Activated naive CD8-positive, alpha-beta T cell treated with anti-CD3 and anti-CD28 coated beads for 36 hours (primary cell): ENCODE results near the gene ICE1. TPM values are rescaled to one million over a fixed set of nuclear protein-coding genes. Genes with fewer than 3 reads are reported as not detected.
"Not testable (repeated sequence)": the region's sequence is repeated elsewhere in the genome, so short reads cannot be mapped to it uniquely, and the experiment has no call there.

Source experiments
- DNase-seq: peaks from one replicate; pipeline ENCODE4 v3.0.0; 2021
- H3K27ac Mint-ChIP-seq: one replicate; pipeline ENCODE4 v1.8.0; 2022; ENCODE audit warnings: mild to moderate bottlenecking, moderate library complexity, mixed read lengths
- H3K27me3 Mint-ChIP-seq: one replicate; pipeline ENCODE4 v1.8.0; 2022; ENCODE audit warnings: mild to moderate bottlenecking, mixed read lengths
- H3K36me3 Mint-ChIP-seq: one replicate; pipeline ENCODE4 v1.8.0; 2021; ENCODE audit warnings: mild to moderate bottlenecking, mixed read lengths
- H3K4me1 Mint-ChIP-seq: one replicate; pipeline ENCODE4 v1.8.0; 2021; ENCODE audit warnings: mixed read lengths
- H3K4me3 Mint-ChIP-seq: one replicate; pipeline ENCODE4 v1.8.0; 2022; ENCODE audit warnings: mild to moderate bottlenecking, moderate library complexity, mixed read lengths
- H3K9me3 Mint-ChIP-seq: one replicate; pipeline ENCODE4 v1.8.0; 2022; ENCODE audit warnings: mixed read lengths
- total RNA-seq, 2 experiments: library from RNA; stranded (reverse); gene quantifications; one replicate each; pipeline ENCODE4 v1.2.3, GENCODE V29; 2021

The ICE1 gene
- total RNA-seq, 2 experiments from 2014 or later = 35.9 to 37.7 TPM

- H3K4me3 Mint-ChIP-seq = no peak overlapping the region
- DNase-seq = no peak
- H3K27me3 Mint-ChIP-seq = peaks cover 13% of the 10 kb centered on the region
- no peak overlapping the region for H3K27ac Mint-ChIP-seq
- H3K4me1 Mint-ChIP-seq = no peaks in the 10 kb centered on the region
- H3K36me3 Mint-ChIP-seq = no peaks in the 10 kb centered on the region
- H3K9me3 Mint-ChIP-seq = no peaks in the 10 kb centered on the region
Measured at GRCh38 chr5:5512543-5512942, 90.1 kb downstream of the ICE1 start.

GRCh38 chr5:5520622-5521021 is 98.1 kb downstream of the ICE1 start:
- Mint-ChIP-seq H3K4me1 (peaks cover 35% of the 10 kb centered on the region), H3K27ac (peak overlapping the region; percentile 3), H3K36me3 (peaks cover 30% of the 10 kb centered on the region), H3K9me3 (peaks cover 22% of the 10 kb centered on the region), H3K27me3 (peaks cover 13% of the 10 kb centered on the region)
- not testable (repeated sequence) for H3K4me3 Mint-ChIP-seq, DNase-seq

- H3K4me3 Mint-ChIP-seq = no peak overlapping the region
- H3K27me3 Mint-ChIP-seq = peaks cover 13% of the 10 kb centered on the region
- H3K4me1 Mint-ChIP-seq = peaks cover 35% of the 10 kb centered on the region
- no peak for DNase-seq
- H3K36me3 Mint-ChIP-seq = peaks cover 34% of the 10 kb centered on the region
- peaks cover 26% of the 10 kb centered on the region for H3K9me3 Mint-ChIP-seq
- H3K27ac Mint-ChIP-seq = peak overlapping the region; percentile 3
Measured at GRCh38 chr5:5521029-5521428, 98.6 kb downstream of the ICE1 start.

- peaks cover 37% of the 10 kb centered on the region for H3K36me3 Mint-ChIP-seq
- no peak overlapping the region for H3K4me3 Mint-ChIP-seq
- no peak for DNase-seq
- no peak overlapping the region for H3K27ac Mint-ChIP-seq
- H3K4me1 Mint-ChIP-seq = peaks cover 35% of the 10 kb centered on the region
- H3K9me3 Mint-ChIP-seq = peaks cover 28% of the 10 kb centered on the region
- H3K27me3 Mint-ChIP-seq = peaks cover 13% of the 10 kb centered on the region
Measured at GRCh38 chr5:5521478-5521877, 99.0 kb downstream of the ICE1 start.

- Mint-ChIP-seq H3K27ac (peak overlapping the region; percentile 73), H3K27me3 (peaks cover 5% of the 10 kb centered on the region), H3K9me3 (peaks cover 29% of the 10 kb centered on the region), H3K36me3 (peaks cover 38% of the 10 kb centered on the region), H3K4me1 (peaks cover 35% of the 10 kb centered on the region), H3K4me3 (no peak overlapping the region)
- no peak for DNase-seq
Measured at GRCh38 chr5:5522336-5522735, 99.9 kb downstream of the ICE1 start.

GRCh38 chr5:5523066-5523505 is 100.6 kb downstream of the ICE1 start:
- Mint-ChIP-seq H3K4me3 (no peak overlapping the region), H3K9me3 (peaks cover 31% of the 10 kb centered on the region), H3K36me3 (peaks cover 39% of the 10 kb centered on the region), H3K27me3 (peaks cover 5% of the 10 kb centered on the region), H3K27ac (peak overlapping the region; percentile 82), H3K4me1 (peaks cover 35% of the 10 kb centered on the region)
- peak; percentile 21 for DNase-seq

GRCh38 chr5:5524327-5524726 is 101.8 kb downstream of the ICE1 start:
- Mint-ChIP-seq H3K4me1 (peaks cover 35% of the 10 kb centered on the region), H3K27me3 (no peaks in the 10 kb centered on the region), H3K27ac (peak overlapping the region; percentile 82), H3K4me3 (no peak overlapping the region), H3K36me3 (peaks cover 39% of the 10 kb centered on the region), H3K9me3 (peaks cover 34% of the 10 kb centered on the region)
- DNase-seq = no peak

GRCh38 chr5:5531371-5531770 is 108.9 kb downstream of the ICE1 start:
- Mint-ChIP-seq H3K27ac (no peak overlapping the region), H3K4me1 (no peaks in the 10 kb centered on the region), H3K9me3 (peaks cover 6% of the 10 kb centered on the region), H3K4me3 (no peak overlapping the region), H3K36me3 (peaks cover 2% of the 10 kb centered on the region), H3K27me3 (peaks cover 14% of the 10 kb centered on the region)
- DNase-seq = no peak

- H3K27me3 Mint-ChIP-seq = peaks cover 19% of the 10 kb centered on the region
Measured at GRCh38 chr5:5532306-5533076, 110.0 kb downstream of the ICE1 start.

GRCh38 chr5:5533927-5534326 is 111.5 kb downstream of the ICE1 start:
- Mint-ChIP-seq H3K27me3 (peaks cover 19% of the 10 kb centered on the region), H3K36me3 (no peaks in the 10 kb centered on the region), H3K27ac (no peak overlapping the region), H3K4me1 (no peaks in the 10 kb centered on the region), H3K9me3 (peaks cover 2% of the 10 kb centered on the region), H3K4me3 (no peak overlapping the region)
- no peak for DNase-seq

More at GRCh38 chr5:5532306-5533076, 110.0 kb downstream of the ICE1 start:
- Mint-ChIP-seq H3K4me1 (no peaks in the 10 kb centered on the region), H3K4me3 (no peak overlapping the region), H3K27ac (no peak overlapping the region), H3K9me3 (peaks cover 4% of the 10 kb centered on the region), H3K36me3 (no peaks in the 10 kb centered on the region)
- DNase-seq = no peak

GRCh38 chr5:5534333-5534732 is 111.9 kb downstream of the ICE1 start:
- H3K36me3 Mint-ChIP-seq = no peaks in the 10 kb centered on the region
- no peaks in the 10 kb centered on the region for H3K4me1 Mint-ChIP-seq
- no peak overlapping the region for H3K4me3 Mint-ChIP-seq
- no peak for DNase-seq
- no peaks in the 10 kb centered on the region for H3K9me3 Mint-ChIP-seq
- H3K27ac Mint-ChIP-seq = no peak overlapping the region
- H3K27me3 Mint-ChIP-seq = peaks cover 19% of the 10 kb centered on the region

- Mint-ChIP-seq H3K27ac (no peak overlapping the region), H3K4me1 (no peaks in the 10 kb centered on the region), H3K27me3 (peaks cover 13% of the 10 kb centered on the region), H3K4me3 (no peak overlapping the region), H3K9me3 (no peaks in the 10 kb centered on the region), H3K36me3 (no peaks in the 10 kb centered on the region)
- DNase-seq = no peak
Measured at GRCh38 chr5:5536871-5537270, 114.4 kb downstream of the ICE1 start.

GRCh38 chr5:5537426-5537825 is 114.9 kb downstream of the ICE1 start:
- no peak overlapping the region for H3K4me3 Mint-ChIP-seq
- no peak for DNase-seq
- no peaks in the 10 kb centered on the region for H3K36me3 Mint-ChIP-seq
- H3K27ac Mint-ChIP-seq = no peak overlapping the region
- H3K4me1 Mint-ChIP-seq = no peaks in the 10 kb centered on the region
- H3K9me3 Mint-ChIP-seq = no peaks in the 10 kb centered on the region
- H3K27me3 Mint-ChIP-seq = peaks cover 13% of the 10 kb centered on the region

GRCh38 chr5:5539590-5539989 is 117.1 kb downstream of the ICE1 start:
- no peaks in the 10 kb centered on the region for H3K9me3 Mint-ChIP-seq
- H3K36me3 Mint-ChIP-seq = no peaks in the 10 kb centered on the region
- DNase-seq = no peak
- H3K4me1 Mint-ChIP-seq = no peaks in the 10 kb centered on the region
- H3K27me3 Mint-ChIP-seq = peaks cover 9% of the 10 kb centered on the region
- no peak overlapping the region for H3K4me3 Mint-ChIP-seq
- H3K27ac Mint-ChIP-seq = no peak overlapping the region
